Measurements from ENCODE around the gene NPFF. TPM values are rescaled to one million over a fixed set of nuclear protein-coding genes. Genes with fewer than 3 reads are reported as not detected.
"Not testable (repeated sequence)": the region's sequence is repeated elsewhere in the genome, so short reads cannot be mapped to it uniquely, and the experiment has no call there.

NPFF gene
- total and polyA plus RNA-seq, 10 of the 15 experiments (the other 5 are each of a cell fraction or from before 2014, with no cell fraction given), result 0.21 to 0.69 (median 0.23) TPM; not detected in 7

DNA sequence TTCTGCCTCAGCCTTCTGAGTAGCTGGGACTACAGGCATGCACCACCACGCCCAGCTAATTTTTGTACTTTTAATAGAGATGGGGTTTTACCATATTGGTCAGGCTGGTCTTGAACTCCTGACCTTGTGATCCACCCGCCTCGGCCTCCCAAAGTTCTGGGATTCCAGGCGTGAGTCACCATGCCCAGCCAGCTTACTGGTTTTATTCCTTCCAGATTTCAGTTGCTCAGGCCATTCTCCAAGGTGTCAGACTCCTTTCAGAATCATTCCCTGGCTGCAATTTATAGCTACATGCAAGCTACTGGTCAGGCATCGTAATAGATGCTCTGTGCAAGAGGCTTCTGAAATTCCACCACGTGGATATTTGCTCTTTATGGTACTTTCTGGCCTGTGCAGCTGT, 25.8 kb downstream of the NPFF start:
- 81% methylated on average over 6 of the region's 6 CpGs for WGBS (ENCODE audit: insufficient coverage, insufficient replicate concordance, low lambda C conversion rate, missing lambda C conversion rate)
- peak; percentile 24; the same call in 1 of the 2 replicates for TF ChIP-seq POLR2AphosphoS5 (IDR thresholded peaks at IDR 0.05; ENCODE audit: low read length)
- DNase-seq (ENCODE audit: low read depth, low spot score); H3K4me2 ChIP-seq (ENCODE audit: control insufficient read depth, insufficient read depth); in situ Hi-C loops (cut with MboI); H3K79me2 ChIP-seq (ENCODE audit: control insufficient read depth, insufficient read depth, low read length); H3K9me3 ChIP-seq (replicated peaks; ENCODE audit: control insufficient read depth, insufficient read depth, low read length); H4K20me1 ChIP-seq (ENCODE audit: control insufficient read depth, insufficient read depth); H3K27me3 ChIP-seq (replicated peaks in 1 of 2; ENCODE audit: control insufficient read depth in 2 of 2, insufficient read depth in 2 of 2, low read length in 1 of 2); FAIRE-seq; H3K27ac ChIP-seq (ENCODE audit: control insufficient read depth, insufficient read depth); BruUV-seq (replicated peaks); H2AFZ ChIP-seq (ENCODE audit: control insufficient read depth, low read depth, low read length); H3K9ac ChIP-seq (ENCODE audit: control insufficient read depth, insufficient read depth, low read length); intact Hi-C loops (cut with micrococcal nuclease; ENCODE audit: unreplicated experiment); H3K4me1 ChIP-seq (ENCODE audit: control insufficient read depth, insufficient read depth, low read length); H3K4me3 ChIP-seq; ATAC-seq: not testable (repeated sequence)
- ChIA-PET RAD21 (ENCODE audit: unreplicated experiment) (interaction anchor here (1.4 kb wide), 2 partner anchors 12 to 27 kb away, joined by 3 to 4 read pairs; no protein-coding TSS in a partner anchor), POLR2A (interaction anchor here (0.5 to 1.6 kb wide), 8 partner anchors 10 to 209 kb away, joined by 3 to 6 read pairs (median 4); no protein-coding TSS in a partner anchor), CTCF (interaction anchor here (0.8 to 3.5 kb wide), 6 partner anchors 8 to 402 kb away, joined by 3 to 13 read pairs (median 6); partner anchors contain the start of genes MAP3K12 and SPRYD3), SMC1A (ENCODE audit: uncharacterized antibody, unreplicated experiment) (interaction anchor here (0.6 to 2.3 kb wide), 7 partner anchors 8 to 129 kb away, joined by 3 to 6 read pairs (median 3); no protein-coding TSS in a partner anchor)
- peaks cover 43 to 49% of the 10 kb centered on the region in 2 experiments for H3K36me3 ChIP-seq (ENCODE audit: control insufficient read depth in 2 of 2, insufficient read depth in 2 of 2, low read length in 1 of 2)

DNA sequence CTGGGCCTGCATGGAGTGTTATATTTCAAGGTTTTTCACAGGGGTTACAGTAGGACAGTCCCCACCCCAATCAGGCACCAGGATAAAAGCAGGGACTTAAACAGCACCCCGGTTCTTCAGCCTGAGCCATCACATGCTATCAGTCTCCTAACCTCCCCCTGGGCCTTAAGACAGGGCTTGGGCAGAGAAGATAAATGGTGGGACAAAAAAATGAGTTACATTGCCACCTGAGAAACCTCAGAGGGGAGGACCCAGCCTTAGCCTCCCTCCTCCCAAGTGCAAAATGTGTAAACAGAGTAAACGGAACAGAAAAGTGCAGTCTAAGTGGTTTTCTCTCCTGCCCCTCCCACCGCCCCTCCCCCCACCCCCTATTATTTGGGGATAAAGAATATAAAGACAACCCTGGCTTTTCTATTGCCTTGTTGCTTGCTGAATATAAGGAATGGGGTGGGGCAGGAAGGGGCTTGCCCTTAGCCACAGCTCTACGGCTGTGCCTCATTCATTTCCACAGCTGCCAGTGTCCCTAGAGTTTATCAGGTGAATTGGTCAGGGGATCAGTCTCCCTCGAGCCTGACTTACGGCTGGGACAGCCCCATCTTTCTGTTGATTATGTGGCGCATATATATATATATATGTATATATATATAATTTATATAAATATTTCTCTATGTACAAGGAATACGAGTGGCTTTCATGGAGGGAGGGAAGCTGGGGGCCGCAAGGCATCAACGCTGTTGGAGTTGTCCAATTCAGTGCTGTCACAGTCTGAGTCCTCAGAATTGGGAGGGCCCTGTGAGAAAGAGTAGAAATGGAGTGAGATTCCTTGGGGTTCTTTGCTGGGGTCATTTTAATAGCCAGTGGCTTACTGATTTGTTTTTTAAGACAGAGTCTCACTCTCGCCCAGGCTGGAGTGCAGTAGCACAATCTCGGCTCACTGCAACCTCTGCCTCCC, 26.5 kb downstream of the NPFF start:
- no peak overlapping the region for H3K4me3 ChIP-seq
- H3K4me1 ChIP-seq (ENCODE audit: control insufficient read depth, insufficient read depth, low read length), result no peaks in the 10 kb centered on the region
- no peaks in the 10 kb centered on the region; the same call in 1 of the 2 replicates for H4K20me1 ChIP-seq (ENCODE audit: control insufficient read depth, insufficient read depth)
- DNase-seq (ENCODE audit: low read depth, low spot score), result no peak
- 79% methylated on average over 12 of the region's 12 CpGs for WGBS (ENCODE audit: insufficient coverage, insufficient replicate concordance, low lambda C conversion rate, missing lambda C conversion rate)
- ChIA-PET SMC1A (ENCODE audit: uncharacterized antibody, unreplicated experiment) (interaction anchor here (1.0 to 2.3 kb wide), 4 partner anchors 8 to 129 kb away, joined by 3 to 6 read pairs (median 4); no protein-coding TSS in a partner anchor), RAD21 (ENCODE audit: unreplicated experiment) (interaction anchor here (1.4 kb wide), 1 partner anchor 28 kb away, joined by 3 read pairs; no protein-coding TSS in a partner anchor), CTCF (interaction anchor here (1.2 to 3.5 kb wide), 3 partner anchors 8 to 157 kb away, joined by 5 to 13 read pairs (median 7); no protein-coding TSS in a partner anchor), POLR2A (interaction anchor here (0.5 to 1.6 kb wide), 5 partner anchors 13 to 209 kb away, joined by 4 to 6 read pairs (median 4); no protein-coding TSS in a partner anchor)
- no peak for FAIRE-seq
- no peak overlapping the region for H3K9ac ChIP-seq (ENCODE audit: control insufficient read depth, insufficient read depth, low read length)
- H3K79me2 ChIP-seq (ENCODE audit: control insufficient read depth, insufficient read depth, low read length), result no peaks in the 10 kb centered on the region; the same call in 1 of the 2 replicates
- no peaks in the 10 kb centered on the region for H3K9me3 ChIP-seq (replicated peaks; ENCODE audit: control insufficient read depth, insufficient read depth, low read length)
- no peak overlapping the region for H3K4me2 ChIP-seq (ENCODE audit: control insufficient read depth, insufficient read depth)
- peaks cover 45 to 46% of the 10 kb centered on the region in 2 experiments for H3K36me3 ChIP-seq (ENCODE audit: control insufficient read depth in 2 of 2, insufficient read depth in 2 of 2, low read length in 1 of 2)
- in situ Hi-C loops (cut with MboI), result no loop called here
- no peak overlapping the region for H3K27ac ChIP-seq (ENCODE audit: control insufficient read depth, insufficient read depth)
- intact Hi-C loops (cut with micrococcal nuclease; ENCODE audit: unreplicated experiment), result no loop called here
- no TSS peak for BruUV-seq (replicated peaks)
- no peak overlapping the region for H2AFZ ChIP-seq (ENCODE audit: control insufficient read depth, low read depth, low read length)
- ATAC-seq, result no peak
- no peaks in the 10 kb centered on the region for H3K27me3 ChIP-seq (replicated peaks in 1 of 2; ENCODE audit: control insufficient read depth in 2 of 2, insufficient read depth in 2 of 2, low read length in 1 of 2)
- TF ChIP-seq ZNF274 (IDR thresholded peaks at IDR 0.05; ENCODE audit: insufficient read depth, insufficient read length) (no peak), MYB (IDR thresholded peaks at IDR 0.05; ENCODE audit: borderline replicate concordance, low read depth, low read length) (no peak), SRF (IDR thresholded peaks at IDR 0.05; ENCODE audit: low read depth in 2 of 2, low read length in 2 of 2) (no peak), POLR2AphosphoS5 (IDR thresholded peaks at IDR 0.05; ENCODE audit: low read length) (0 out of 2 replicates have a peak, but pooled peaks have one; percentile 23), POU2F2 (IDR thresholded peaks at IDR 0.05; ENCODE audit: borderline replicate concordance, low read depth, low read length) (no peak), SREBF2 (IDR thresholded peaks at IDR 0.05; ENCODE audit: low read length) (no peak), SMAD1 (IDR thresholded peaks at IDR 0.05; ENCODE audit: low read depth, partially characterized antibody) (no peak), SMAD5 (IDR thresholded peaks at IDR 0.05; ENCODE audit: low read depth) (peak; percentile 25; the same call in 1 of the 2 replicates)
- TF ChIP-seq, protein P1, sequence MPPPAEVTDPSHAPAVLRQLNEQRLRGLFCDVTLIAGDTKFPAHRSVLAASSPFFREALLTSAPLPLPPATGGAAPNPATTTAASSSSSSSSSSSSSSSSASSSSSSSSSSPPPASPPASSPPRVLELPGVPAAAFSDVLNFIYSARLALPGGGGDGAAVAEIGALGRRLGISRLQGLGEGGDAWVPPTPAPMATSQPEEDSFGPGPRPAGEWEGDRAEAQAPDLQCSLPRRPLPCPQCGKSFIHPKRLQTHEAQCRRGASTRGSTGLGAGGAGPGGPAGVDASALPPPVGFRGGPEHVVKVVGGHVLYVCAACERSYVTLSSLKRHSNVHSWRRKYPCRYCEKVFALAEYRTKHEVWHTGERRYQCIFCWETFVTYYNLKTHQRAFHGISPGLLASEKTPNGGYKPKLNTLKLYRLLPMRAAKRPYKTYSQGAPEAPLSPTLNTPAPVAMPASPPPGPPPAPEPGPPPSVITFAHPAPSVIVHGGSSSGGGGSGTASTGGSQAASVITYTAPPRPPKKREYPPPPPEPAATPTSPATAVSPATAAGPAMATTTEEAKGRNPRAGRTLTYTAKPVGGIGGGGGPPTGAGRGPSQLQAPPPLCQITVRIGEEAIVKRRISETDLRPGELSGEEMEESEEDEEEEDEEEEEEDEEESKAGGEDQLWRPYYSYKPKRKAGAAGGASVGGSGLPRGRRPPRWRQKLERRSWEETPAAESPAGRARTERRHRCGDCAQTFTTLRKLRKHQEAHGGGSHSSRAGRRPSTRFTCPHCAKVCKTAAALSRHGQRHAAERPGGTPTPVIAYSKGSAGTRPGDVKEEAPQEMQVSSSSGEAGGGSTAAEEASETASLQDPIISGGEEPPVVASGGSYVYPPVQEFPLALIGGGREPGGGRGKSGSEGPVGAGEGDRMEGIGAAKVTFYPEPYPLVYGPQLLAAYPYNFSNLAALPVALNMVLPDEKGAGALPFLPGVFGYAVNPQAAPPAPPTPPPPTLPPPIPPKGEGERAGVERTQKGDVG (CRISPR knock-in tag; IDR thresholded peaks at IDR 0.05), result no peak
- TF ChIP-seq, protein P2, sequence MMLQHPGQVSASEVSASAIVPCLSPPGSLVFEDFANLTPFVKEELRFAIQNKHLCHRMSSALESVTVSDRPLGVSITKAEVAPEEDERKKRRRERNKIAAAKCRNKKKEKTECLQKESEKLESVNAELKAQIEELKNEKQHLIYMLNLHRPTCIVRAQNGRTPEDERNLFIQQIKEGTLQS (IDR thresholded peaks at IDR 0.05; ENCODE audit: borderline replicate concordance, extremely low read depth, low read depth, low read length), result no peak

Data from GM12878 (cell line).